Measurements from ENCODE around the gene SEMA6A.

The SEMA6A gene

DNA sequence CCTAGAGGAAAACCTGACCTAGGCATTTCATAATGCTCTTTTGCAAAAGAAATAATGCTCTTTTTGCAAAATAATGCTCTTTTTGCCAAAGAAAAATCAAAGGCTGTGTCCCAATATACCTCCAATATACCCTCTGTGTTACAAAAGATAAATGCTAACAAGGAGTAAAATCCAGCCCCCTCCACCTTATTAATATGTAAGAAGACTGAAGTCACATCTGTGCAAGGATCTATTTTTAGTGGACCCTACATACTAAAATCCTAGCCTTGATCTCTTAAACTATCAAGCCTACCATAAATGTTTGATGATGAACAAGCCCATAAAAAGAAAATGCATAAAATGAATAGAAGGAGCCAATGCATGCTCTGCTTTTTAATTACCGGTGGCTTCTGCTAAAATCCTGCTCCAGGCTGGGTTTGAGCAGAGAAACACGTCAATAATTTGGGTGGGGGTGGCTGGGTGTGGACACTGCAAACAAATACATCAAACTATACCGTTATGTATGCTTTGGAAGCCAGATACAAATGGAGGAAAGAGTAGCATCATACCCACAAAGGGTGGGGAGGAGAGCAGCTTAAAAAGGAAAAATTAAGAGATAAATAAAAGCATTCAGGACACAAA, 131.6 kb downstream of the SEMA6A start:
- no peaks in the 10 kb centered on the region for H3K4me1 Mint-ChIP-seq
- no peaks in the 10 kb centered on the region for H3K27me3 Mint-ChIP-seq
- H3K9me3 Mint-ChIP-seq, result no peaks in the 10 kb centered on the region
- no peak overlapping the region for H3K4me3 Mint-ChIP-seq
- H3K36me3 Mint-ChIP-seq, result peaks cover 44% of the 10 kb centered on the region
- no peak for ATAC-seq
- no peak overlapping the region for H3K27ac Mint-ChIP-seq

DNA sequence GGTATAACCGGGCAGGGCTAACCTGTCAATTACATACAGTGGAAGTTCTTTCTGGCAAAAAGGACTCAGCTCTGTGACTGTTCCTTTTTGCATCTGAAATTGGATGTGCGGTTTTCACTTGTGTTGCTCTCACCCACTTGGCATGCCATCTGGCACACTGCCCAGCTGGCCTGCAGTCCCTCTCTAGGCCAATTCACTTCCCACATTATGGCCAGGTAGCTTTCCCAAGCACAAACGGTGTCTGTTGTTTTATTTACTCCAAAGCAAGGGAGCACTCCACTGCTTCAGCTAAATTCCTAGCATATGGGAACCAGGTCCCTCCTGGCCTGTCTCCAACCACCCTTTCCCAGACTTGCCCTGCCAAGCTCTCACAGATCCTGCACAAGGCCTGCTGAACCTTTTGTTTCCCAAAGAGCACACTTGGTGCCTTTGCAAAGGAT, 132.5 kb downstream of the SEMA6A start:
- Mint-ChIP-seq H3K27ac (no peak overlapping the region), H3K36me3 (peaks cover 49% of the 10 kb centered on the region), H3K4me3 (no peak overlapping the region), H3K9me3 (no peaks in the 10 kb centered on the region), H3K4me1 (no peaks in the 10 kb centered on the region), H3K27me3 (no peaks in the 10 kb centered on the region)
- no peak for ATAC-seq

DNA sequence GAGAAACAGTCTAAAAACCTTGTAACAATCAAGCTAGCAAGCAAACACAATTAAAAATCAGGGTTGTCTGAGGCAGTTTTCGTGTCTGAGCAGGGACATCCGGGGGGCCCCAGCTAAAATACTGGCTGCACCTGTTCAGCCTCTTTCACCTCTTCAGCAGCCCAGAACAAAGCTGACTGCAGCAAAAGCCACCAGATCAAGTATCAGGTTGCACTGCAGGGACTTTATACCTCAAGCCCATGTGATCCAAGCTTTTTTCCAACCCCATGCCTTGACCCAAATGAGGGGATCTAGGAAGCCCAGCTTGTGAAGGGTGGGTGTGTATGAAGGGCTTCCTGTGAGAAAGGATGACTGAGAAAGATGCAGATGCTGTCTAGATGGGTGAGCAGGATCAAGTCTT, 133.4 kb downstream of the SEMA6A start:
- Mint-ChIP-seq H3K27ac (no peak overlapping the region), H3K4me1 (no peaks in the 10 kb centered on the region), H3K36me3 (peaks cover 48% of the 10 kb centered on the region), H3K4me3 (no peak overlapping the region), H3K9me3 (no peaks in the 10 kb centered on the region), H3K27me3 (no peaks in the 10 kb centered on the region)
- ATAC-seq, result no peak

DNA sequence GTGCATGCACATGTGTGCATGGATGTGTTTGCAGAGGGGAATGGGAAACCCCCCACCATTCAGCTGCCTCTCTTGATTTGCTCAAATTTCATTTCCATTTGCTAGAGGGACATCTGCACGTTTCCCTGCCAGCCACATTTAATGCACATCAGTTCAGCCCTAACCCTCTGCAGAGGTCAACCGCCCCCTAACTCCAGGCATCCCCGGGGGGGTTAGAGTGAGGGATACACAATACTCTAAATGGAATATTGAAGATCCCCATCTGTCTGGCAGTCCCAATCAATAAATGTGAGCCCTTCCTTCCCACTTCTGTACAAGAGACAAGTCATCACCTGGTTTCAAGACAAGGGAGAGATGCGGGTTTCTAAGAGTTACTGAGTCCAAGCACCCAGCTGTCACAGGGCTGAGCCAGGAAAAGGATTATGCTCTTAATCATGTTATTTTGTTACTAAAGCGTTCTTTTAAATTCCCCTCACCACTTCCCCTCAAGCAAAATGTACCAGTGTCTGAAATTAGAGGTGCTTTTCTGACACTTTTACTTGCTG, 134.1 kb downstream of the SEMA6A start:
- no peaks in the 10 kb centered on the region for H3K4me1 Mint-ChIP-seq
- no peaks in the 10 kb centered on the region for H3K9me3 Mint-ChIP-seq
- no peak overlapping the region for H3K4me3 Mint-ChIP-seq
- H3K36me3 Mint-ChIP-seq, result peaks cover 47% of the 10 kb centered on the region
- H3K27ac Mint-ChIP-seq, result no peak overlapping the region
- no peaks in the 10 kb centered on the region for H3K27me3 Mint-ChIP-seq
- no peak for ATAC-seq

DNA sequence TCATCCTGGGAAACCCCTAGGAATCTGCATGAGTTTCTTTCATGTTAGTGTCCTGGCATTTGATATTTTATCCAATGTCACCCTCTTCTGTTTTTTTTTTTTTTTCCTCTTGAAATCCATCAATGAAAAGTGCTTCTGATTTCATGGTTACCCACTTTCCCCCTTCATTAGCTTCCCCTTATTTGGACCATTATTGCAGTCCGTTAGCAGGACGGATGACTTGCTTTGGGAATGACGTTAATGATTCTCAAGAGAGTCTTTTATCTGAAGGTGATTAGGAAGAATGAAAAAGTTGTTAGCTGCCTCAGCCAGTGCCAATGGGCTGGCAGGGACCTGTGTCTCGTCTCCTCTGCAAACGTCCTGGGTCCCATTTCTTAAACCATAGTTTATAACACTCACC, 134.7 kb downstream of the SEMA6A start:
- Mint-ChIP-seq H3K4me1 (no peaks in the 10 kb centered on the region), H3K9me3 (no peaks in the 10 kb centered on the region), H3K27me3 (no peaks in the 10 kb centered on the region), H3K27ac (no peak overlapping the region), H3K36me3 (peaks cover 50% of the 10 kb centered on the region), H3K4me3 (no peak overlapping the region)
- no peak for ATAC-seq

DNA sequence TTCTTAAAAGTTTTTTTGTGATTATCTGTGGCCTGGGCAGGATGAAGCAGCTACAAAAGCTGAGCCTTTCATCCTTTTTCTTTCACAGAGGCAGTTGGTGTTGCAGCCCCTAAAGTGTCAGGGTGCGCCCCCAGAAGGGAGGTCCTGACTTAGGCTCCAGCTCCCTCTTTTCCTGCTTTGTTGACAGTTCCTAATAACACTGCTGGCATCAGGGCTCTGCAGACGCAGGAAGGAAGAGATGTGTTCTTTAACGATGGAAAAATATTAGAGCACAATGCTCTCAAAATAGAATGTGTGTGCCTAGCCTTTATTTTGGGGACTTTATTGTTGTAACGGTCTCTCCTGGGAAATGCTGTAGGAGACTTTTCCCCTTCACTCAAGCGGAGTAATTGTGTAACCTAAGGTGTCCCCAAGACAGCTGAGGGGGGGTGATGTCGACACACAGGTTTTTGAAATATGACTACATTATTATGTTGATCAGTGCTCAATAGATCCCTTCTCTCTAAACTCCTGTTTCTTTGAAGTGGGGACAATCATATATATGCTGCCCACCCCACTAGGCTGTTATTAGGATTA, 135.6 kb downstream of the SEMA6A start:
- H3K36me3 Mint-ChIP-seq, result peaks cover 42% of the 10 kb centered on the region
- ATAC-seq, result no peak
- no peak overlapping the region for H3K4me3 Mint-ChIP-seq
- no peaks in the 10 kb centered on the region for H3K27me3 Mint-ChIP-seq
- H3K27ac Mint-ChIP-seq, result no peak overlapping the region
- H3K9me3 Mint-ChIP-seq, result no peaks in the 10 kb centered on the region
- no peaks in the 10 kb centered on the region for H3K4me1 Mint-ChIP-seq

DNA sequence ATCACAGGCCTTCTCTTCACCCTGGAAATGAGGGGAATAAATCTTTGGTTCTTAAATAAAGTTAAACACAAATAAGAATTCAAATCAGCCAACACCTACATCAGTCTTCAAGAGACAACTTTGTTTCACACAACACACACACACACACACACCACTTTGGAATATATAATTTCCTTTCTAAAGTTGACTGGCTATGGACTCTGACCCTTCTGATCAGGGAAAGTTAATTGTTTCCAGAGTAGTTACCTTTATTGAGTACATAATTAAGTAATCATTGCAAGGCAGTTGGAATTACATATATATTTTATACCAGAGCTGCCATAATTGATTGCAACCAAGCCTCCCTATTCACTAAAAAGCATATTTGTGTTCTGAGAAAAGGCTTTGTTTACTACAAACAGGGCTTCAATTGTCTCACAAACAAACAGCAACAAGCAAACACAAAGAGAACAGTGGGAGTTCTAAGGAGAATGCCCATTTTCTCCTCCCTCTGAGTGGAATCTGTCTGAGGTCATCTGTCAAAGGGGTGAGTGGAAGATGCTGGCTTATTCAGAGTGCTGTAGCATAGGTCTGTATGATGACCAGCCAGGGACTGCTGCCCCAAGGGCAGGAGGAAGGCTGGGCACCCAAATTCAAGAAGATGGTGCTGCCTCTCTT, 136.6 kb downstream of the SEMA6A start:
- Mint-ChIP-seq H3K4me3 (no peak overlapping the region), H3K27me3 (no peaks in the 10 kb centered on the region), H3K4me1 (no peaks in the 10 kb centered on the region), H3K36me3 (peaks cover 44% of the 10 kb centered on the region), H3K9me3 (no peaks in the 10 kb centered on the region), H3K27ac (no peak overlapping the region)
- no peak for ATAC-seq

DNA sequence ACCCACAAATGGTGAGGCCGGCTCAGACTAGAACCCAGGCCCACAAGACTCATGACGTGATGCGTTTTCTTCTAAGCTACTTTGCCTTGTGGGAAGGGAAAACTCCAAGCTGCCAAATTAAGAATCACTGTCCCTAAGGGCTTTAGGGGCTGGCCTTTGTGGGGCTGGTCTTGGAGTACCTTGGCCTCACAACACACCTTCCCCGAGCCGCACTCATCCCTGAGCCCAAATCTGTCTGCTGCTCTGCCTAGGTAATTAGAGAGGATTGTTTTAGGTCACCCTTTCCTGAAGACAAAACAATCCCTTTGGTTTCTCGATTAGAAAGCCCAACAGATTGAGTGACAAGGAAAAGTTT, 137.3 kb downstream of the SEMA6A start:
- peaks cover 50% of the 10 kb centered on the region for H3K36me3 Mint-ChIP-seq
- no peaks in the 10 kb centered on the region for H3K27me3 Mint-ChIP-seq
- no peak overlapping the region for H3K27ac Mint-ChIP-seq
- no peaks in the 10 kb centered on the region for H3K9me3 Mint-ChIP-seq
- no peak overlapping the region for H3K4me3 Mint-ChIP-seq
- ATAC-seq, result no peak
- no peaks in the 10 kb centered on the region for H3K4me1 Mint-ChIP-seq

DNA sequence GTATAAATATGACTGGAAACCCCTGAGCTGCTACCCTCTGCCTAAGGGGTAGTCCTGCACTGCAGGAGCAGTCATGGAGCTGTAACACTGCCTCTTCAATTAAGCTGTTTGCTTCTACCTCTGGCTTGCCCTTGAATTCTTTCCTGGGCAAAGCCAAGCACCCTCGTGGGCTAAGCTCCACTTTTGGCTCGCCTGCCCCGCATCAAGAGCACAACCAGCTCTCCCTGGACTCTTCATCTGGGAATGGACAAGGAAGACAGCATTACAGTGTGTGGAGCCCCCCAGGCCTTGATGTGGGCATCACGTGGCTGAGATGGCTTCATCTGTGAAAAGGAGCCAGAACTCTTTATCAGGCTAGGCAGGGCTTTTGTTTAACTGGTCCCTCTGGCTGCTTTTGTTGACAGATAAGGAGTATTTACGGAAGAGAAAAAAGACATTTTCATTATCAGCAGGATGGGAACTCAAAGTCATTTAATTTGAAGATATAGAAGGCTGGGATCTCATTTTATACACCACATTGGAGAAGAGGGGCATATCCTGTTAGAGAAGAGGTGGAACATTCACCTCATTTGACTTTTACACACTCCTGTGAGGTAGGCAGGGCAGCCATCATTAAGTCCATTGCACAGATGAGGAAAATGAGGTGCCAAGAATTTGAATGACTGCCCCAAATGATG, 137.8 kb downstream of the SEMA6A start:
- peaks cover 53% of the 10 kb centered on the region for H3K36me3 Mint-ChIP-seq
- no peak for ATAC-seq
- no peak overlapping the region for H3K27ac Mint-ChIP-seq
- no peaks in the 10 kb centered on the region for H3K27me3 Mint-ChIP-seq
- H3K4me1 Mint-ChIP-seq, result no peaks in the 10 kb centered on the region
- no peaks in the 10 kb centered on the region for H3K9me3 Mint-ChIP-seq
- H3K4me3 Mint-ChIP-seq, result no peak overlapping the region

DNA sequence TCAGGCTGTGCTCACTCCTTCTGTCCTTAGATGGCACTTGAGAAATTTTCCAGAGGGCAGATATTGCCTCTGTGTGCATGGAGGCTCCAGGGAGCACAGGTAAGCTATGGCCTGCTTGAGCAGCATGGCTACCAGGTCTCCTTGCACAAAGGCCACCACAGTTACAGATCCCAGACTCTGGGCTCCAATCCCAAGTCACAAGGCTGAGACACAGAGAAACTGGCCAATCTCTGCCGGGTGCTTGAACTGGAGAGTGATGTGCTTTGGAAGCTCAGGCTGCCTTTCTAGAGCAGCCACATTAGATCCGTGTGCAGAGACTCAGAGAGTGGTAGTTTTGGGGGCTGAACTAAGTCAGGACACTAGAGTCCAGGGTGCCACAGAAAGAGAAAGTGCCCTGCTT, 145.7 kb downstream of the SEMA6A start:
- no peak overlapping the region for H3K4me3 Mint-ChIP-seq
- no peak for ATAC-seq
- peaks cover 51% of the 10 kb centered on the region for H3K36me3 Mint-ChIP-seq
- no peaks in the 10 kb centered on the region for H3K4me1 Mint-ChIP-seq
- no peak overlapping the region for H3K27ac Mint-ChIP-seq
- H3K9me3 Mint-ChIP-seq, result no peaks in the 10 kb centered on the region
- H3K27me3 Mint-ChIP-seq, result no peaks in the 10 kb centered on the region

DNA sequence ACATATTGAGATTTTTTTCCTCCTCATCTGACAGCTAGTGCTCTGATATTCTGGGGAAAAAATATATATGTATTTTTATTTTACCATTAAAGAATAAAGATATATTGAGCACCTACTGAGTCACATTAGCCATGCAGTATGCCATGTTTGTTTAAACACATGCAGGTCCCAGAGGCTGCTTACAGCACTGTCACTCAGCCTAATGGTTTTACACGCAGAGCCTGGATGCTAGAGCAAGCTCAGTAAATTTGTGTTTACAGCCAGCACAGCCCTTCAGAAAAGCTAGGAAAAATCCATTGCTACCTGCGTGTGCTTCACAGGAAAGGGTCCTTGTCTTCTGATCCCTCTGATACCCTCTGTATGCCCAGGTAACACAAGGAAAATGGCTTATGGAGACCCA, 146.2 kb downstream of the SEMA6A start:
- peaks cover 53% of the 10 kb centered on the region for H3K36me3 Mint-ChIP-seq
- no peak overlapping the region for H3K27ac Mint-ChIP-seq
- no peaks in the 10 kb centered on the region for H3K9me3 Mint-ChIP-seq
- no peak for ATAC-seq
- no peaks in the 10 kb centered on the region for H3K4me1 Mint-ChIP-seq
- no peak overlapping the region for H3K4me3 Mint-ChIP-seq
- no peaks in the 10 kb centered on the region for H3K27me3 Mint-ChIP-seq

DNA sequence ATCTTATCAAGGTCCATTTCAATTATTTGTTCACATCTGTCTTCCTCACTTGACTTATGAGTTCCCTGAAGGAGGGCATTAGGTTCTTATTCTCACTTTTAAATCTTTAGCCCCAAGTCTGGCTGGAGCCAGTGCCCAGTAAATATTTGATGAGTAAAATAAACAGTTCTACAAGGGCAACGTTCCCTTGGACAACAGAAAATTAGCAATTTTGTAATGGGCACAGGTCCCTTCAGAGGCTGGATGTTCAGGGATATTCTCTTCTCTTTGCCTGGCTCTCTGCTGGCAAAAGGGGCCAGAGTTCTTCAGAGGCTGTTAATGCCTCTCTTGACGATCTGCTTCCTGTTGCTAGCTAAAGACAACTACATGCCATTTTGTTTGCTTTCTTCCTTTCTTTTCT, 149.7 kb downstream of the SEMA6A start:
- ATAC-seq, result no peak
- H3K36me3 Mint-ChIP-seq, result peaks cover 63% of the 10 kb centered on the region
- H3K9me3 Mint-ChIP-seq, result no peaks in the 10 kb centered on the region
- H3K4me1 Mint-ChIP-seq, result no peaks in the 10 kb centered on the region
- no peaks in the 10 kb centered on the region for H3K27me3 Mint-ChIP-seq
- H3K27ac Mint-ChIP-seq, result no peak overlapping the region
- no peak overlapping the region for H3K4me3 Mint-ChIP-seq

DNA sequence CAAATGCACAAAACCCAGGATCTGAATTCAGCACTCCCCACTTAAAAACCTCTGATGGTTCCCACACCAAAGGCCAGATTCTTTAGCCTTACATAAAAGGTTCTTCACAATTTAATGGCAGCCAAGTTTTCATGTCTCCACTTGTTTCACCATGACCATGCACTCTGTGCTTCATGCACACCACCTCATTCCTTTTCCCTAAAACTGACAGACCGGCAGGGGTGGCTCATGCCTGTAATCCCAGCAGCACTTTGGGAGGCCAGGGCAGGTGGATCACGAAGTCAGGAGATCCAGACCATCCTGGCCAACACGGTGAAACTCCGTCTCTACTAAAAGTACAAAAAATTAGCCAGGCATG, 150.4 kb downstream of the SEMA6A start:
- H3K9me3 Mint-ChIP-seq, result no peaks in the 10 kb centered on the region
- no peaks in the 10 kb centered on the region for H3K4me1 Mint-ChIP-seq
- H3K4me3 Mint-ChIP-seq, result no peak overlapping the region
- peaks cover 70% of the 10 kb centered on the region for H3K36me3 Mint-ChIP-seq
- no peak for ATAC-seq
- no peaks in the 10 kb centered on the region for H3K27me3 Mint-ChIP-seq
- H3K27ac Mint-ChIP-seq, result no peak overlapping the region

DNA sequence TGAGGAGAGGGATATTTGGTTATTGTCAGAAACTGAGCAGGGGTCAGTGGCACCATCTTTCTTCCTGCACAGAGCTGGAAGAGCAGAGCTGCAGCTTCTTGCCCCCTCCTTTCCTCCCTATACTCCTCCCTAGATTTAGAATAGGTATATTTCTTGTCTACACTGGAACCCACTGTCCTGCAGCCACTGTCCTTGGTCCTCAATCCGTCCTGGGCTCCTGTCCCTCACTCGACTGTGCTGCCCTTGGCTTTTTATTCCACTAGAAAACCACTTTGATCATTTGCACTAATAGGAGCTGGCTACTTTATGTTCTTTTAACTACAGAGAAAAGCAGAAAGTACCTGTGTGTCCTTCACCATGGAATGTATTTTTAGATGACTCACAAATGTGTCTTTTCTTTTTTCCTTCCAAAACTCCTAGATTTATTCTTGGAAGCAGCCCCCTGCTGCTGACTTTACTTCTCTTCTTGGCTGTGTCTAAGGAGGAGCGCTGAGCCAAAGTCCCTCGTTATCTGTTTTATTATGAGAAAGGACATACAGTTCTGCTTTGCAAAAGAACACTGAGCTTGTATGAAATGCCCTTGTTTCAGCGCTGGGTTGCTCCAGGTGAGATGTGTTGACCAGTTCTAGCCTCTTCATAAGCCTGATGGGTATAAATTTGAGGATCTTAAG, 150.9 kb downstream of the SEMA6A start:
- Mint-ChIP-seq H3K27ac (no peak overlapping the region), H3K4me1 (no peaks in the 10 kb centered on the region)

DNA sequence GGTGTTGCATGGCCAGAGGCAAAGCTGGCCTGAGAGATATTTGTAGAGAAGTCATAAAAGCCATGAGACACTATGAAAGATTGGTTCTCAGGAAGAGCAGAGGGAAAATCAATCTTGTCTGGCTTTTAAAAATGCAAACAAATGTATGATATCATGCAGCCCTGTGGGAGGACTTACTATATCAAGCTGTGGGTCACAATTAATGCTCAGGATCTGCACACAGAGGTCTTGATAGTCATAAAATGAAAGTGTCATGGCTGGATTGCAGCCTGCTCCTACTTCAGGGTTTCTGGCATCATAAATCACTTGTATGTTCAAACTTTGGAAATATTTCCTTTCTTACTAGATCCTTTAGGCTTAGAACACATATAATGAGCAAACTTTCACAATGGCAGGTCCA, 151.5 kb downstream of the SEMA6A start:
- no peak overlapping the region for H3K4me3 Mint-ChIP-seq
- peaks cover 78% of the 10 kb centered on the region for H3K36me3 Mint-ChIP-seq
- ATAC-seq, result no peak
- H3K27ac Mint-ChIP-seq, result no peak overlapping the region
- no peaks in the 10 kb centered on the region for H3K27me3 Mint-ChIP-seq
- H3K4me1 Mint-ChIP-seq, result no peaks in the 10 kb centered on the region
- H3K9me3 Mint-ChIP-seq, result no peaks in the 10 kb centered on the region

More for the DNA sequence above, 150.9 kb downstream of the SEMA6A start:
- no peaks in the 10 kb centered on the region for H3K27me3 Mint-ChIP-seq
- no peaks in the 10 kb centered on the region for H3K9me3 Mint-ChIP-seq
- H3K36me3 Mint-ChIP-seq, result peaks cover 75% of the 10 kb centered on the region
- no peak for ATAC-seq
- no peak overlapping the region for H3K4me3 Mint-ChIP-seq

Measured in stimulated activated memory B cell treated with anti-CD40 and anti-IgM and Interleukin-4, amounts not matched to agents 10 μg/mL and 1 μg/mL and 100 μg/mL, for 72 hours (primary cell).